SH-SY5Y (cell line): ENCODE results near the gene BCL2A1.

Experiments used
- GATA2 ChIP-seq: IDR thresholded peaks from 2 replicates; pipeline ENCODE4 v1.6.1; 2011; ENCODE audit warnings: mild to moderate bottlenecking, low read depth, low read length
- GATA3 ChIP-seq: IDR thresholded peaks from 2 replicates; pipeline ENCODE4 v1.6.1; 2011; ENCODE audit warnings: low read depth, mild to moderate bottlenecking, low read length, moderate library complexity

DNA sequence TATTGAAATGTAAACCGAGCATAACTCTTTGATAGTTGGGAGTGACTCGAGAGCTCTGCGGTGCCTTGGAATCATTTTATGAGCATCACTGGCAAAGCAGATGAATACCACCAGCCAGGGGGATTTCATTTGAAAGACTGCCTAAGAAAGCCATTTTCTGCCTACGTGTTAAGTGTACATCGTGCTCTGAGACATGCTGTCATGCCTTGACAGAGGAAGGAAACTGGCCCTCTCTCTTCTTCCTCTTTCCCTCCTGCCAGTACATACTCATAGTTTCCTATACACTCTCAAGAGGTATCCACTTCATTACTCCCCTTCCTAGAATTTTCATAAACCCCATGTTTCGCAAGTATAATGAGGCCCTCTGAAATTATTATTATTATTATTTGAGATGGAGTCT, 8.8 kb downstream of the BCL2A1 start:
- TF ChIP-seq GATA3 (no peak), GATA2 (no peak)
